Stimulated activated CD4-positive, alpha-beta T cell treated with anti-CD3 and anti-CD28 coated beads, Interleukin-1b, Interleukin-23, amount 100 ng/mL, for 24 hours (primary cell): ENCODE results near the gene CLDND2.

ENCODE experiments used
- DNase-seq, 4 experiments: peaks; one replicate each; pipeline ENCODE4 v3.0.0-alpha.2; 2020; ENCODE audit warnings: low read depth in 4 of 4, low spot score in 1 of 4

Gene CLDND2

DNA sequence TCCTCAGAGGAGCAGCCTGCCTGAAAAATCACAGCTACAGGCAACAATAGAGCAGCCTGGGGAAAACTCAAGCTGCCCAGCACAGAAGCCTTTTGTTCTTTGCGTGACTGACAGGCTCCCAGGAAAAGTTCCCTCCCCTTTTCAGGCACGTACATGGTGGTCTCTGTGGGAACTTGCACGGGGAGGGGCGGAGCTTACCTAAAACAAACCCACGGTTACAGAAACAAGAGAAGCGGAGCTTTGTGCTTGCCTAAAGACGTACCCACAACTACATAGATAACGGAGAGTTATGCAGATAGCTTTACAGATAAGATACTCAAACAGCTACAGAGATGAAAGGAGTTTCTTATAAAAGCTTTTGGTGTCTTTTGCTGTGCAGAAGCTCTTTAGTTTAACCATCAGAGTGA is 14.1 kb downstream of the CLDND2 start:
- no peak for DNase-seq

DNA sequence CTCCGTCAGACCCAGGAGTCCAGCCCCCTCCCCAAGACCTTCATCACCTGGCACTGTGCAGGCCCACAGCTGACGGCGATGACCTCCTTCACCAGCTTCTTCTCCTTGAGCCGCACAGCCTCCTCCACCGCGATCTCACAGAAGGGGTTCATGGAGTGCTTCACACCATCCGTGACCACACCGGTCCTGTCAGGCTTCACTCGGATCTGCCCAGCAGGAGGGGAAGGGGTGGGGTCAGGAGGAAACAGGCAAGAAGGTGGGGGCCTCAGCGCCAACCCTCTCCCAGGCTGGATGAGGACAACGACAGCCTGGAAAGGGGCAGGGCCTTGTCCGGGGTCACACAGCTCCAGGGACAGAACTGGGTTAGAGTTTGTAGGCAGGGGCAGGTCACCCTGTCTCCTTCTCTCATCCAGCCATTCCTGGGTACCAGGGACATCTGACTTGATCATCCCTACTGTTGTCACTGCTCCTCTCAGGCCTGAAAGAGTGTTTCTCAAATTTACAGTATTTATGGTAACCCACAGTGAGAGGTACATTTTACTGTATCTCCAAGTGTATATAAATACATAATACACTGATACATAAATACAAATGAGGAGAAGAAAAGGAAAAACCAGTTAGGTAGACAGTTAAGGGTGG is 14.6 kb downstream of the CLDND2 start:
- no peak for DNase-seq

DNA sequence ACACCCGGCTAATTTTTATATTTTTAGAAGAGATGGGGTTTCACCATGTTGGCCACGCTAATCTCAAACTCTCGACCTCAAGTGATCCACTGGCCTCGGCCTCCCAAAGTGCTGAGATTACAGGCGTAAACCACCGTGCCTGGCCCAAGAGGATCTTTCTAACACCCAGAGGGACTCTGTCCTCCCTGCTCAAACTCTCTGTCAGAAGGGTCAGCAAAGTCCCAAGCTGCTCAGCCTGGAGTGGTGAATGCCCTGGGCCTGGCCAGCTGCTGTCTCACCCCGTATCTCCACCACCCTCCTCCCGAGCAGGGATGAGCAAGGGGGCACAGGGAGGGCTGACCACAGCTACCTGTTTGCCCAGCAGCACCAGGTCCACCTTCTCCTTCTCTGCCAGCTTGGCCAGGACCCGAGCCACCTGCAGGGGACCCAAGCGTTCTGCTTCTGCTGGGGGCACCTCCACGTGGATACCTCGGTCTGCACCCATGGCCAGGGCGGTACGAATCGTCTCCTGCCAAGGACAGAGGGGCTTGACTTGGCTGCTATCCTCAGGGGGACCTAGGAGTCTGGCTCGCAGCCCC is 15.9 kb downstream of the CLDND2 start:
- DNase-seq = no peak

DNA sequence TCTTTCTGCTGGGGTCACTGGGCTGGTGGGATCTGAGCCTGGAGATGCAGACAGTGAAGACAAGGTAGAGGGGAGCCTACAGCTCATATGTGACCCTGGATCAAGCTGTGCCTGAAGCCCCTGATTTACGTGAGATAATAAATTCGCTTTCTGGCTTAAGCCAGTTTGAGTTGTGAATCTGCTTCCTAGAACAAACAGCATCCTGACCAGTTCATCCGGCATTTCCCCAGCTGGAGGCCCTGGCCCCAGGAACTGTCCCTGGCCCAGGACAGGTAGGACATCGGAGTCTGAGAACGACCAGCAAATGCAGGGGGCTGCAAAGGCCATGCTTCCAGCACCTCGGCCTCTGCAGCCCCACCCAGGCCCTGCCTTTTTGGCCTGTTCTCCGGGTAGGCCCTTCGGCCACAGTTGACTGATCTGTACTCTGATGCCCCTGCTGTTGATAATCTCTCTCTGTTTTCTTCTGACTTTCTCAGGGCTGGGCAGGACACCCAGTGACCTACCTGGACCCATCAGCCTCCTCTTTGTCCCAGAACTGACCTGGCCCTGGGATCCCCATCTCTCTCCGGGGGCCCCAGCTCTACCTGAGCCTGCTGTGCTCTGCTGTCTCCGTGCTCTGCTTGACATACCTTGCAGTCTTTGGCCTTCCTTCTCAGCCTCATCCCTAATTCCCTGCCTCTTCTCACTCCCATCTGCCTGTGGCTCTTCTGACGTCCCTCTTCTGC is 17.4 kb downstream of the CLDND2 start:
- DNase-seq = no peak

DNA sequence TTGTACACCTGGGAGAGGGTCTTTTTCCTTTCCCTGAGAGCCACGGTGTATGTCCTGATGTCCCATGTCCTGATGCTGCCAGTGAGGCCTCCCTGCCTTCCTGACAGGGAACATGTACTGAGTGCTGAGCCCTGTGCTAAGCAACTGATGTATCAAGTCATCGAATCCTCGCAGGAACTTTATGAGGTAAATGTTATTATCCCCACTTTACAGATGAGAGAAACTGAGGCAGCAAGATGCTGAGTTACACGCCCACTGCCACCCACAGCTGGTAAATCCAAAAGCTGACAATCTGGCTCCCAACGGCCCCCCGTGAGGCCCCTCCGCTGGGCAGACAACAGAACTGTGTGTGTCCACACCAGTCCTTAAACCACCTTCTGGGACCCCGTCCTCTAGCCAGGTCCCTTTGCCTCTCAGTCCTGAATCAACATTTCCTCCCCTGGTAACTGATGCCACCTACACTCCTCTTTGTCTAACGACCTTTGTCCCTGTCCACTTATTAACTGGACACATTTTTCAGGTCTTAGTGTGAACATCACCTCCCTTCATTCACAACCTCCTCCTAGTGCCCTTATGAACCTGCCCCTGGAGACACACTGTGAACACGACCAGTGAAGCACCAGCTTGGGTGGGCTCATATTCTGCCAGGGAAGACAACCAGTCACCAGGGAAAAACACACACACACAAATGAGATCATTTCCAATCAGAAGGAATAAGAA is 21.4 kb downstream of the CLDND2 start:
- DNase-seq = no peak

DNA sequence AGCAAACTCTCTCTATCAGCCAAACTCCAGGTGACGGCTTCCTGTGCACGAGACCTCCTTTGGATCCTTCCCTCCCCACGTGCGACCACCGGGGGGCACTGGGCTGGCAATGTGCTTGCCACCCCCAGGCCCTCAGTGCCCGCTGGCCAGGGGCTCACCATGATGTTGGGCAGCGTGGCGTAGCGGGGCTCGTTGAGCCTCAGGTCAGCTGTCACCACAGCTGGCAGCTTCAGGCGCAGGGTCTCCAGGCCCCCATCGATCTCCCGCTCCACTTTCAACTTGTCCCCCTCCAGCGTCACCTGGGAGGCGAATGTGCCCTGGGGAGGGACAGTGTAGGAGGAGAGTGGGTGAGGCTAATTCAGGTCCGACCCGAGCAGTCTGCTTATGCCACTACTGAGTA is 22.1 kb downstream of the CLDND2 start:
- no peak for DNase-seq

DNA sequence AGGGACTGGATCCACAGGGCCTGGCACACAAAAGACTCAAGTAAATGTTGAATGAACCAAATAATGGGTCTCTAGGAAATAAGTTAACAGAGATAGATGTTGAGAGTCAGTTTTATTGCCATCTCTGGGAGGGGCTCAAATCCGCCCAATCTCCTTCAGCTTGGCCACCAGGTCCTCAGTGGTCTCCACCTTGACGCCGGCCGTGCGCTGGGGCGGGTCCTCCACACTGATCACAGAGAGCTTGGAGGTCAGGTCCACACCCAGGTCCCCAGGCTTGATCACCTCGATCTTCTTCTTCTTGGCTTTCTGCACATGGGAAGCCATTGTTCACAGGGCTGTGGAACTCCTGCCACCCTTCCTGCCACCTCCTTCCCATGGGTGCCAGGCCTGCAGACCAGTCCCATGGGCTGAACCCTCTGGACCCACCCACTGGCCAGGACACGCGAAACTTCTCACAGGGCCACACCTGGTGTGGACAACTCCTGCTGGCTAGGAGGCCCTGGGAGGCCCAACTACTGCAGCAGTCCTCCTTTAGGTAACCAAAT is 23.7 kb downstream of the CLDND2 start:
- no peak for DNase-seq

DNA sequence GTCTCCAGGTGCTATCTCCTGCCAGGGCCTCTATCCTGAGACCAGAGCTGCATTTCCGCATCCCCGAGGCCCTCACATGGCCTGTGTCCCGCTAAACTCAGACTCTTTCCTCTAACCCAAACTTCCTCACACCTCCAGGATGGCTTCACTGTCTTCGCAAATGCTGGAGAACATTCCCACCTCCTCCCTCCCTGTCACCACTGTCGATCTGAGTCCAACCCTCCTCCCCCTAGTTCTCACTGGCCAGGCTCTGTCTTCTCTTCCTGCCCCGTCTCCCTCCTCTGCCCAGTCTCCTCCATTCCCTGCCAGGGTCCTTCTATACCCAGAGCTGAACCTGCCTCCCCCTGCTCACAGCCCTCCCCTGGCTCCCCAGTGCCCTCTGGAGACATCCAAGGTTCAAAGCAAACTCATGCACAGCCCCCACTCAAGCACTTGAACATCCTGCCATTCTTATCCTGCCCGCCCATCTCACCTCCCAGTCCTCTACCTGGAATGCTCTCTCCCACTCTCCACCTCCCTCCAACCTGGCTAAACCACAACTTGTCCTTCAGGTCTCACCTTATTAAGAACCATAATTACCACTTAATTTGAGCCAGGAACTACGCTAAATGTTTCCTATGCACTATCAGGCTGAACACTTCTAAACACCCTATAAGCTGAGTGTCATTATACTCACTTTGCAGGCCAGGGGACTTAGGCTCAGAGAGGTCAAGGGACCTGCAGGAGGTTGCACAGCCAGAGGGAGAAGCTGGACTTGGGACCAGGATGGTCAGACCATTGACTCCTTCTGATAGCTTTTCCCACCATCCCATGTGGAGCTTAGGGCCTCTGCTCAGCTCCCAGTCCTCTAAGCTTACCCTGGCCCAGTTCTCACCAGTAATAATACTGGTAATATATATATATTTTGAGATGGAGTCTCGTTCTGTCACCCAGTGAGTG is 25.9 kb downstream of the CLDND2 start:
- DNase-seq = no peak

DNA sequence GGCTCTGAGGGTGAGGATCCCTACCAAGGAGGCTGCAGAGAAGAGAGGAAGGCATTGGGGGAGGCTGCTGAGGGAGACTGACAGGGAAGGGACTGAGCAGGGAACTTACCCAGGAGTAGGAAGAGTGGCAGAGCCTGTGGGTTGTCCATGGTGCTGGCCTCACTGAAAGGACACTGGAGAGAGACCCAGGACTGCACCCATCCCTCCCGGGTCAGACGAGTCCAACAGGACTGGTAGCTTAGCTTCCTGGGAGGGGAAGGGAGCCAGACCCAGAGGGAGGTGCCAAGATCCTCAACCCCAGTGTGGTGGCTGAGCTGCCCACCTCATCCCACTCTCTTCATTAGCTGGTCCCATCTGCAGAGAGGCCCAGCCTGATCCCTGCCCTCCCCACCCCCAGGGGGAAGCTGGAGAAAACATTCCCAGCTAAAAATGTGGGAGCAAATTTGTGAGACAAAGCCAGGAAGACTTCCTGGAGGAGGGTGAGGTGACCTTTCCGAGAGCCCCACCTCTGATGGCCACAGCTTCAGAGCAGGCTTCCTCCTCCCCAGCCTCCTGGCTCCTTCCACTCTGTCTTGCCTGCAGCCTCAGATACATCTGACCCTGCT is 26.7 kb downstream of the CLDND2 start, which contains the start of gene VSIG10L:
VSIG10L (minus strand) TSS at position 164 of the 605 bp plus-strand sequence; CDS start at position 149, 15 bp downstream.
- no peak for DNase-seq

DNA sequence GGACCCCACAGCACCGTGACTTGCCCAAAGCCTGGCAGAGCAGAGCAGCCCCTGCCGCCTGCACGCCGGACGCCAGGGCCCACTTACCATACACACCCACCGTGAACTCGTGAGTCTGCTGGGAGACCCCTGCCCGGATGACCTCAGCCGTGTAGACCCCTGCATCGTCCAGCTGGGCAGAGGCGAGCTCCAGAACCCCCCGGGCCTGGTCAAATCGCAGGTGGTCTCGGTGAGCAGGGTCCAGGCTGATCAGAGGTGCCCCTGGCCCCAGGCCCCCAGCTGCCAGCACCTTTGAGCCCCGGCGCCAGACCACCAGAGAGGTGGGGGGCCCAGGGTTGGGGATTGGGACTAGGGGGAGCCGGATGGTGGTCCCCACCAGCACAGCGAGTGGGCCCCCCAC is 27.7 kb downstream of the CLDND2 start:
- no peak for DNase-seq

DNA sequence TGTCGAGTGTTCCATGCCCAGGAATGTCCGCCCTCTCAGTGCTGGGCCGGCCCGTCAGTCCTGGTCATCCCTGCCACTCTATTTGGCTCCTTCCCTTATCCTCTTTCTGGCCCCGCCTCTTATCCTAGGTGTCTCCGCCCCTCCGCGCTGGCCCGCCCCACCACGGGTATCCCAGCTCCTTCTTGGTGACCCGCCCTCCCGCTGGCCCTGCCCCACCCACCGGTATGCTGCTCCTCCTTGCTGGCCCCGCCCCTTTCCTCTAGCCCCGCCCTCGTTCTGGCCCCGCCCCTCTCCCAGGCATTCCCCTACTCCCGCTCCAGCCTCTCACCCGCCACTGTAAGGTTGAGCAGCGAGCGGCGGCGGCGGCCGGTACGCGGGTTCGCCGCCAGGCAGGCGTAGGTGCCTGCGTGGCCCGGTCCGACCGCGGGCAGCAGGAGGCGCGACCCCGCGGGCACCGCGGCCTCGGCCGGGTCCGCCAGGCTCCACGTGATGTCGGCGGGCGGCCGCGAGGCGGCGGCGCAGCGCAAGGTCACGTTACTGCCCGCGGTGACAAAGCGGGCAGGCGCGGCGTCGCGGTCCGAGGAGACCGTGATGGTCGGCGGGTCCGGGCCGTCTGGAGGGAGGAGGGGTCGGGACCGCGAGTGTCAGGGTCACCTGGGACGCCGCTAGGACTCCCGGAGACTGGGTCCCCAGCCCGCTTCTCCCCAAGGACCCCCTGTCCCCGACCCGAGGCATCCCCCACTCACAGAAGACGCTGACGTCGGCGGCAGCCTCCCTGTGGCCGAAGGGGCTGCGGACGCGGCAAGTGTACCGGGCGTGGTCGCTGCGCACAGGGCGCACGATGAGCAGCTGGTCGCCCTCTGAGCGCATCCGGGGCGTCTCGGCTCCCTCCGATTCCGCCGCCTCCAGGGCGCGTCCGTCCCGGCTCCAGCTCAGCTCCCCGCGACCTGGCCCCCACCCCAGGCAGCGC is 28.8 kb downstream of the CLDND2 start:
- peak; percentile 83 to 97 (median 94) for DNase-seq

DNA sequence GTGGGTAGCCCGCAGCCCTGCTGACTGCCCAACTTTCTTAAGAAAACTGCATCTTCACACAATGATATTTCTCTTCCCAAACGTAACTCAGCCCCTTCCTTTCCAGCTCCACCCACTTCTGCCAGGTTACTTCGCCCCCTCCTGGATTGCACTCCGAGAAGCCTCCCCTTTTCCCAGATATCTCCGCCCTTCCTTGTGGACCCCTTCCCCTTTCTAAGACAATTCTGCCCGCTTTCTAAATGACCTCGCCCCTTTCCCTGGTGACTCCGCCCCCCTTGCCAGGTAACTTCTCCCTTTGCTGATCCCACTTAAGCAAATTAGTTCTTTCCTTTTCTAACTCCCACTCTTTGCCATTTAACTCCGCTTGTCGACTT is 29.5 kb downstream of the CLDND2 start:
- DNase-seq = peak in 1 of 4 experiments; percentile 14

DNA sequence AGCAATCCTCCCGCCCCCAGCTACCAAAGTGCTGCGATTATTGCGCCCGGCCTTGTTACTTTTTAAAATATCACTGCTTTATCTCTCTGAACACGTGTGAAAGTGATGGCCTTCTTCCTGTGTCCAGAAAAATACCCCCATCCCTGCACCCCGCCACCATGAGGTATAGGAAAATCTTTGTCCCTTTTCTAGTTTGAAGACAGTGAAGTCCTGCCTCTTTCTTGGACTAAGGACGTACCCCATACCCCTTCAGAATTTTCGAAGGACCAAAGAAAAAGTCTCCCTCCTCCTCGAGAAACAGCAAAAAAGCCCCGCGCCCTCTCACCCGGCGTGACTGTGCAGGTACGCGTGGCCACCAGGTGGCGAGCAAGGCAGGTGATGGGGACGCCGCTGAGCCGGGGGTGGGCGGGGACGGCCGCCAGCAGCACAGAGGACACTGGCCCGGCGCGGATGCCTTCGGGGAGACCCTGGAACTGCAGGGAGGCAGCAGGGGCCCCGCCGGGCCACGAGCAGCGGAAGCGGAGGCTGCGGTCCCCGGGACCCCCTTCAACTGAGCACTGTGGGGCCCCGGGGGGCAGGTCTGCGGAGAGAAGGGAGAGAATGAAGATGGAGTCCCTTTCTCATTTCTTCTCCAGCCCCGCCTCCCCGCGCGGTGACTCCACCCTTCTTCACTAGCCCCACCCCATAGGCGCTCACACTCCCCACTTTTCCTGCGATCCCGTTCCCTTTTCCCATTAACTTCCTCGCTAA is 30.1 kb downstream of the CLDND2 start:
- peak; percentile 75 to 88 (median 82) for DNase-seq

DNA sequence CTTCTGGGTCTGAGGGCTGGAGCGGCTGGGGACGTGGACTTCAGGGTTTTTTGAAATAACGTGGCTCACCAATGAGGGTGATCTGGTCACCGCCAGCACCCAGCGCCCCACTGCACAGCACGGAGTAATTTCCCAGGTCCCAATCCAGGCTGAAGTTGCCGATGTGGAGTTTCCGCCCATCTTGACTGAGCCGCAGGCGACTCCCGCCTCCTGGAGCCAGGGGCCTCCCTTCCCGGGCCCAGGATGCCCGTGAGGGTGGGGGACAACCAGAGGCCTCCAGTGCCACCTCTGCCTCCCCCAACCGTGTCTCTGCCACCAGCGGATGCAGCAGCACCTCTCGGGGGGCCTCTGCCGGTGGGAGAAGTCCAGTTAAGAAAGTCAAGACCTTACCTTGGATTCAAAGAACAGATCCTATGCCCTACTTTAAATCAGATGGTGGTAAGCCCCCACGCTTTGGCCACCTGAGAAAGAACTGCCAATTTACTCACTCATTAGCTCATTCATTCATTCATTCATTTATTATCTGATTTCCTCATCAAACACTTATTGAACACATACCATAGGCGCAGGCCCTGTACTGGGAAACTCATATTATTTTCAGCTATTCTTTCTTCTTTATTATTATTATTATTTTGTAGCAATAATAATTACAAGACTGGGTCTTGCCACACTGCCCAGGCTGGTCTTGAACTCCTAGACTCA is 30.8 kb downstream of the CLDND2 start:
- DNase-seq = no peak

DNA sequence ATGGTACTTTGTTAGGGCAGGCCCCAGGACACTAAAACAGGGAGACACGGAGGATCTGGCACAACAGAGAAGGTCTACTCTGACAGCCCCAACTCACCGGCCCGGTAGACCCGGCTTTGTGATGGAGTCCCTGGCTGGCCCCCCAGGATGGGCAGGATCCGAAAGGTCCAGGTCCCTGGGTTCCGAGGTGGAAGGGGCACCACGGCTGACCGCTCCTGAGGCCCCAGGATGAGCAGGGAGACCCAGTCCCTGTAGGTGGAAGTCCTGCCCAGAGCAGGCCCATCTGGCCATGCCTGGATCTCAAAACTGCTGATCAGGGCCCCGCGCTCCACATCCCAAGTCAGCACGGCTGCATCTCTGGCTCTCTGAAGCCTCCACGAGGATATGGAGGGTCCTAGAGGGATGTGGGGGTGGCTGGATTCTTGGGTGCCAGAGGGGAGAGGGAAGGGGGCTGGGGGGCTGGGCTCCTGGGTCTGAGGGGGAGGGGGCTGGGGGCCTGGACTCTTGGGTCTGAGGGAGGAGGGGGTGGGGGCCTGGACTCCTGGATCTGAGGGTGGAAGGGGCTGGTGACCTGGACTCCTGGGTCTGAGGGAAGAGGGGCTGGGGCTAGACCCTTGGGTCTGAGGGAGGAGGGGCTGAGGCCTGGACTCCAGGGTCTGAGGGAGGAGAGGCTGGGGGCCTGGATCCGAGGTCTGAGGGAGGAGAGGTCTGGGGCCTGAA is 31.5 kb downstream of the CLDND2 start:
- DNase-seq = no peak

DNA sequence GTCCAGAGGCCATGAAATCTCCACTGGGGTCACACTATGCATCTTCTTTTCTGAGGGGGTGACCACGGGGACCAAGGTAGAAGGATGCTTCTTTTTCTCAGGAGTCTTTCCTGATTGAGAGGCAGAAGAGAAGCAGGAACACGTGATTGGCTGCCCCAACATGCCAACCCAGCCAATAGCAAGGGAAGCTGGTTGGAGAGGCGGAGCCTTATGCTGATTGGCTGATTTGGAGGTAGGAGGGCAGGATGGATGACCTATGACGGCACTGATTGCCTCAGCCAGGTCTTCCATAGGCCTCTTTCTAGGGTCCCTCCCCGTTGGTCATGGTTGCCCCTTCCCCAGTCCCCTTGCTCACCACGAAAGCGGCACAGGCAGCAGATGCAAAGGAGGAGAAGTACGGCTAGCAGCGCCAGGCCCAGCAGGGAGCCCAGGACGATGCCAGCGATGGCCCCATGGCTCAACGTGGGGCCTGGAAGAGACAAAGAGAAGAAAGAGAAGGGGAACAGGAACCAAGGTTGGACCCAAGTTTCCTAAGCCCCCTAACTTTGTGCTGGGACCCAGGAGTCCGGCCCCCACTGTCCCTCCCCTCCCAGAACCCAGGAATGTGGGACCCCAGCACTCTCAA is 34.9 kb downstream of the CLDND2 start:
- DNase-seq = no peak
